HUES6 (cell line): ENCODE data around the gene BRF1.

ENCODE experiments used
- H3K27ac ChIP-seq: 2 replicates; pipeline ENCODE4 v1.7.0; 2013; ENCODE audit warnings: low read depth, mild to moderate bottlenecking, low read length, inconsistent platforms
- H3K27me3 ChIP-seq: 2 replicates; pipeline ENCODE4 v1.6.1; 2013; ENCODE audit warnings: low read length; ENCODE audit not compliant: control insufficient read depth, insufficient read depth
- H3K36me3 ChIP-seq: 2 replicates; pipeline ENCODE4 v1.6.1; 2013; ENCODE audit warnings: low read length; ENCODE audit not compliant: control insufficient read depth, insufficient read depth
- H3K4me1 ChIP-seq: 2 replicates; pipeline ENCODE4 v1.6.1; 2013; ENCODE audit warnings: low read length; ENCODE audit not compliant: control insufficient read depth, insufficient read depth
- H3K4me3 ChIP-seq: 2 replicates; pipeline ENCODE4 v1.5.1; 2013; ENCODE audit warnings: low read depth, low read length
- H3K9ac ChIP-seq: one replicate; pipeline ENCODE4 v1.6.1; 2013; ENCODE audit warnings: mild to moderate bottlenecking, low read length
- H3K9me3 ChIP-seq: 2 replicates; pipeline ENCODE4 v1.6.1; 2013; ENCODE audit warnings: low read depth, low read length; ENCODE audit not compliant: control insufficient read depth, insufficient read depth

Gene BRF1

GRCh38 chr14:105223260-105223659, 77.5 kb downstream of the BRF1 start:
- no peak overlapping the region for H3K9ac ChIP-seq
- no peak overlapping the region for H3K4me3 ChIP-seq
- H3K9me3 ChIP-seq, result no peaks in the 10 kb centered on the region
- peaks cover 40% of the 10 kb centered on the region for H3K36me3 ChIP-seq
- H3K27me3 ChIP-seq, result no peaks in the 10 kb centered on the region
- no peaks in the 10 kb centered on the region for H3K4me1 ChIP-seq
- H3K27ac ChIP-seq, result no peak overlapping the region

GRCh38 chr14:105221598-105222178, 79.1 kb downstream of the BRF1 start:
- H3K4me1 ChIP-seq, result no peaks in the 10 kb centered on the region
- H3K9ac ChIP-seq, result no peak overlapping the region
- no peaks in the 10 kb centered on the region for H3K27me3 ChIP-seq
- no peak overlapping the region for H3K4me3 ChIP-seq
- H3K36me3 ChIP-seq, result peaks cover 49% of the 10 kb centered on the region
- no peaks in the 10 kb centered on the region for H3K9me3 ChIP-seq
- no peak overlapping the region for H3K27ac ChIP-seq

- Histone ChIP-seq H3K4me1 (no peaks in the 10 kb centered on the region), H3K9me3 (no peaks in the 10 kb centered on the region), H3K27ac (no peak overlapping the region), H3K36me3 (peaks cover 42% of the 10 kb centered on the region), H3K4me3 (no peak overlapping the region), H3K27me3 (no peaks in the 10 kb centered on the region), H3K9ac (no peak overlapping the region)
Measured at GRCh38 chr14:105220699-105221597, 79.9 kb downstream of the BRF1 start.

GRCh38 chr14:105219753-105220152, 81.0 kb downstream of the BRF1 start:
- Histone ChIP-seq H3K36me3 (peaks cover 41% of the 10 kb centered on the region), H3K4me3 (no peak overlapping the region), H3K27ac (no peak overlapping the region)

GRCh38 chr14:105219043-105219612, 81.7 kb downstream of the BRF1 start:
- Histone ChIP-seq H3K4me1 (no peaks in the 10 kb centered on the region), H3K27me3 (no peaks in the 10 kb centered on the region), H3K27ac (no peak overlapping the region), H3K36me3 (peaks cover 41% of the 10 kb centered on the region), H3K9me3 (no peaks in the 10 kb centered on the region), H3K4me3 (no peak overlapping the region), H3K9ac (no peak overlapping the region)

More at GRCh38 chr14:105219753-105220152, 81.0 kb downstream of the BRF1 start:
- H3K27me3 ChIP-seq, result no peaks in the 10 kb centered on the region
- no peaks in the 10 kb centered on the region for H3K9me3 ChIP-seq
- no peak overlapping the region for H3K9ac ChIP-seq
- H3K4me1 ChIP-seq, result no peaks in the 10 kb centered on the region

GRCh38 chr14:105218611-105219010, 82.2 kb downstream of the BRF1 start:
- no peaks in the 10 kb centered on the region for H3K4me1 ChIP-seq
- H3K9ac ChIP-seq, result no peak overlapping the region
- no peak overlapping the region for H3K4me3 ChIP-seq
- no peaks in the 10 kb centered on the region for H3K27me3 ChIP-seq
- no peaks in the 10 kb centered on the region for H3K9me3 ChIP-seq
- peaks cover 41% of the 10 kb centered on the region for H3K36me3 ChIP-seq
- no peak overlapping the region for H3K27ac ChIP-seq

GRCh38 chr14:105217774-105218173, 83.0 kb downstream of the BRF1 start:
- H3K27me3 ChIP-seq, result no peaks in the 10 kb centered on the region
- no peaks in the 10 kb centered on the region for H3K9me3 ChIP-seq
- H3K4me1 ChIP-seq, result no peaks in the 10 kb centered on the region
- no peak overlapping the region for H3K4me3 ChIP-seq
- peaks cover 38% of the 10 kb centered on the region for H3K36me3 ChIP-seq
- H3K27ac ChIP-seq, result no peak overlapping the region
- H3K9ac ChIP-seq, result no peak overlapping the region

- Histone ChIP-seq H3K4me1 (no peaks in the 10 kb centered on the region), H3K27ac (no peak overlapping the region)
Measured at GRCh38 chr14:105216490-105217247, 84.1 kb downstream of the BRF1 start.

GRCh38 chr14:105215602-105216001, 85.2 kb downstream of the BRF1 start:
- Histone ChIP-seq H3K27me3 (no peaks in the 10 kb centered on the region), H3K9ac (no peak overlapping the region), H3K36me3 (peaks cover 32% of the 10 kb centered on the region), H3K4me3 (no peak overlapping the region), H3K27ac (no peak overlapping the region), H3K4me1 (no peaks in the 10 kb centered on the region), H3K9me3 (no peaks in the 10 kb centered on the region)

More at GRCh38 chr14:105216490-105217247, 84.1 kb downstream of the BRF1 start:
- Histone ChIP-seq H3K36me3 (peaks cover 34% of the 10 kb centered on the region), H3K27me3 (no peaks in the 10 kb centered on the region), H3K4me3 (no peak overlapping the region), H3K9ac (no peak overlapping the region), H3K9me3 (no peaks in the 10 kb centered on the region)

GRCh38 chr14:105214324-105214915, 86.4 kb downstream of the BRF1 start:
- no peak overlapping the region for H3K4me3 ChIP-seq
- no peak overlapping the region for H3K27ac ChIP-seq
- H3K9ac ChIP-seq, result no peak overlapping the region
- H3K27me3 ChIP-seq, result no peaks in the 10 kb centered on the region
- no peaks in the 10 kb centered on the region for H3K4me1 ChIP-seq
- no peaks in the 10 kb centered on the region for H3K9me3 ChIP-seq
- peaks cover 29% of the 10 kb centered on the region; the same call in 1 of the 2 replicates for H3K36me3 ChIP-seq
